Measurements from ENCODE around the gene SAMD4B.

SAMD4B gene

DNA sequence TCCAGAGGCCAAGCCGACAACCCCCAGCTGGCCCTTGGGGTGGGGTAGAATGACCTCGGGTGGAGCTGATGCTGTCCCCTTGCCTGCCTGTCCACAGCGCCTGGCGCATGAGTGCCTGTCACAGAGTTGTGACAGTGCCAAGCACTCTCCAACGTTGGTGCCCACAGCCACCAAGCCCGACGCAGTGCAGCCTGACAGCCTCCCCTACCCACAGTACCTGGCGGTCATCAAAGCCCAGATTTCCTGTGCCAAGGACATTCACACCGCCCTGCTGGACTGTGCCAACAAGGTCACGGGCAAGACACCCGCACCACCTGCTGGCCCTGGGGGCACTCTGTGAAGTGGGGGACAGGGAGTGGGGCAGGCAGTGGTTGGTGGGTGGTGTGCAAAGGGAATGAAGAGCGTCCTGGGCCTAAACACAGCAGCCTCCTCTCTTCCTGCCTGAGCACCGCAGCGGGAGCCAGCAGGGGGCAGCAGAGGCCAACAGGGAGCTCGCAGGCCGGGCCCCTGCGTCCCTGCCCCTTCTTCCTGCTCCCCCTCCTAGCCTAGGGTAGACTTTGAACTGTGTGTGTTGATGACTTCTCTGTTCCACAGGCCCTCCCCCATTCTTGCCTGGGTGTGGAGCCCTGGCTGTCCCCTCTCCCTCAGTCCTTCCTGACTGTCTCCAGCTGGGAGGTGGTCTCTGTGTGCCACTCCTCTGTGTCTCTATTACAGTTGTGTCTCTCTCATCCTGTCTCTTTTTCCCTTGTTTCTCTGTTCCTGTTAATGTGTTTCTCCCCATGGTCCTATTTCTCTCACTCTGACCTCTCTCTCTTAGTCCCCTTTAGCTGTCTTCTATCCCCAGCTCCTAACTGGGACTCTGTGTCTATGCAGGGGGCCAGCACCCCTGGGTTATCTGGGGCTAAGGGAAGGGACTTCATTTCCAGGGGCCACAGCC lies 55.4 kb downstream of the SAMD4B start:
- DNase-seq: peak; percentile 94

DNA sequence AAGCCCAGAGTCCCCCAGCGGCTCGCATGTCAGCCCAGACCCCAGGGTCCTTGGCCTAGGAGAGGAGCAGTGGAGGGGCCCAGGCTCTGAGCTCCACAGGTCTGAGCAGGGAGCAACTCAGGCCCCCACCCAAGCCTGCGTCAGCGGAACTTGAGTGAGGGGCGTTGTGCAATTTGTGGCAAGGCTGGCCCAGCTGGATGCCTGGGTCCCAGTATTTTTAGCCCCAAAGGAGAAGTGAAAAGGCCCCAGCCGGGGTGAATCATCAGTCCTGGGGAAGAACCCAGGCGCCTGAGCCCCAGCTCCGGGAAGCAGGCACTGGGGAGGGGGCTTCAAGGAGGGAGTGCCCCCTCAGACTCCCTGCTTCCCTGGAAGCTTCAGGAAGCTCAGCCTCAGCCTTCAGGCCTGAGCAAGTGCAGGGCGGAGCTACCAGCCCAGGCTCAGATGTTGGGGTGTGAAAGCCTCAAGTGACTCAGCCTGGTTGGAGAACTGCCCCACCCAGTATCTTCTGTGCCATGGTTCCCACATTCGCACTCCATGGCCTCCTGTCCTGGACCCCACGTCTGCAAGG lies 56.2 kb downstream of the SAMD4B start:
- peak; percentile 73 to 91 for DNase-seq

DNA sequence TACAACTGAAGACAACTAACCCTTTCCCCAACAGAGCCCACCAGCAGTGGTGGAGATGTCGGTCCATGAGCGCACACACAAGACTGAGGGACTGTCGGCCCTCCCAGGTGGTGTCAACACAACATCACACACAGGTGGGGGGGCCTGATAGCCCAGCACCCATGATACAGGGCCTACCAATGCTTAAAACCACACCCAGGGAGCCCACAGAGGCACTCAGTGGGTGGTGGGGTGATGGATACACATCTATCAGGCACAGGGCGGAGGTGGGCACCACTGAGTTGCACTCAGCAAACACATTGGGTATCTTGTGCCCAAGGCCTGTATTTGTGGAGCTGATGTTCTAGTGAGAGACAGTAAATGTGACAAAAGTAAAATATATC lies 57.4 kb downstream of the SAMD4B start:
- no peak for DNase-seq

DNA sequence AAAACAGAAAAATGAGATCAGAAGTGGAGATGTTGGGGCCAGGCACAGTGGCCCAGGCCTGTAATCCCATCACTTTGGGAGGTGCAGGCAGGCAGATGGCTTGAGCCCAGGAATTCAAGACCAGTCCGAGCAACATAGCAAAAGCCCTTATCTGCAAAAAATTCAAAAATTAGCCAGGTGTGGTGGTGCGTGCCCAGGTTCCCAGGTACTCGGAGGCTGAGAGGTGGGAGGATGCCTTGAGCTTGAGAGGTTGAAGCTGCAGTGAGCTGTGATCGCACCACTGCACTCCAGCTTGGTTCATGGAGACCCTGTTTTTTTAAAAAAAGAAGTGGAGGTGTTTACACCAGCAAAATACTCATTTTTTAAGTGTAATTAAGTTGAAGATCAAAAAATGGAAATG lies 57.8 kb downstream of the SAMD4B start:
- no peak for DNase-seq

DNA sequence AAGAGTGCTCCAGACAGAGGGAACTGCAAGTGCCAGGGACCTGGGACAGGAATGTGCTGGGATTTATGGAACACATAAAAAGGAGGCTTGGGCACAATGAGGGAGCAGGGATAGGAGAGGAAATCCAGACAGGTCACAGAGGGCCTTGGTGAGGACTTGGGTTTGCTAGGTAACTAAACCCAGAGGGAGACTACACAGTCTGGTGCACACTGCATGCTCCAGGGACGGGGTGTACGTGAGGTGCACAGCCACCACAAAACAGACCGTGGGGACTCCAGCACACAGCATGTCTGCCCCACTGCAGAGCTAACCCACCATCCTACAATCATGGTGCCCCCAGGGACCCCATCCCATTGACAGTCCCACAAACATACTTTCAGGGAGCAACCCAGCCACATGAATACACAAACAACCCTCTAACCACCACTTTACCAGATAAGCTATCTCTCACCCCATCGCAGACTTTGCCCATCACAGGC lies 58.9 kb downstream of the SAMD4B start:
- no peak for DNase-seq

DNA sequence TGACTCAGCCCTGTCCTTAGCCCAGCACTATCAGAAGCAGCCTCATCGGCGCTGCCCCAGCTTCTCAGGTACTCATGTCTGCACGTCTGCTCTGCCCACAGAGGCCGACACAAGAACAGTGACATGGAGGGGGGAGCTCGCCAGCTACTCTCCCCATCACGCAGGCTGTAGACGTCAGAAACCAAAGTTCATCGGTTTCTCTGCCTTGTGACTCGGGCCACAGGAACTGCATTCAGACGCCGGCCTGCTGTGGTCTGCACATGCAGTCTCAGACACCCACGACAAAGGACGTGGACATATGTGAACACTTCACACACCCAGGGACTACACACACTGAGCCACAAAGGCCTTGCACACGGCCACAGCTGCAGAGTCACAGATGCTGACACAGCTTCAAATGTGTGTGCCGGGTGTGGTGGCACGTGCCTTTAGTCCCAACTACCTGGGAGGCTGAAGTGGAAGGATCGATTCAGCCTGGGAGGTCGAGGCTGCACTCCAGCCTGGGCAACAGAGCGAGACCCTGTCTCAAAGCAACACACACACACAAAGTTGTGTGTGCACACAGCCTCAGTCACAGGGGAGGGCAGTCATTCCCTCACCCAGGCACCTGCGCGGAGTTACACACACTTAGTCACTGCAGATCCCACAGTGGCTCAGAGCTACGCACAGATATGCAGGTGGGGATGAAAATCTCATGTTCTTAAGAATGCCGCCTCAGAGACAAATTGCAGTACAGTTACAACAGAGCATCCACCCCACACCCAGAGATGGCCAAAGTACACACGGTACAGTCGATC lies 59.5 kb downstream of the SAMD4B start:
- DNase-seq: peak; percentile 94

DNA sequence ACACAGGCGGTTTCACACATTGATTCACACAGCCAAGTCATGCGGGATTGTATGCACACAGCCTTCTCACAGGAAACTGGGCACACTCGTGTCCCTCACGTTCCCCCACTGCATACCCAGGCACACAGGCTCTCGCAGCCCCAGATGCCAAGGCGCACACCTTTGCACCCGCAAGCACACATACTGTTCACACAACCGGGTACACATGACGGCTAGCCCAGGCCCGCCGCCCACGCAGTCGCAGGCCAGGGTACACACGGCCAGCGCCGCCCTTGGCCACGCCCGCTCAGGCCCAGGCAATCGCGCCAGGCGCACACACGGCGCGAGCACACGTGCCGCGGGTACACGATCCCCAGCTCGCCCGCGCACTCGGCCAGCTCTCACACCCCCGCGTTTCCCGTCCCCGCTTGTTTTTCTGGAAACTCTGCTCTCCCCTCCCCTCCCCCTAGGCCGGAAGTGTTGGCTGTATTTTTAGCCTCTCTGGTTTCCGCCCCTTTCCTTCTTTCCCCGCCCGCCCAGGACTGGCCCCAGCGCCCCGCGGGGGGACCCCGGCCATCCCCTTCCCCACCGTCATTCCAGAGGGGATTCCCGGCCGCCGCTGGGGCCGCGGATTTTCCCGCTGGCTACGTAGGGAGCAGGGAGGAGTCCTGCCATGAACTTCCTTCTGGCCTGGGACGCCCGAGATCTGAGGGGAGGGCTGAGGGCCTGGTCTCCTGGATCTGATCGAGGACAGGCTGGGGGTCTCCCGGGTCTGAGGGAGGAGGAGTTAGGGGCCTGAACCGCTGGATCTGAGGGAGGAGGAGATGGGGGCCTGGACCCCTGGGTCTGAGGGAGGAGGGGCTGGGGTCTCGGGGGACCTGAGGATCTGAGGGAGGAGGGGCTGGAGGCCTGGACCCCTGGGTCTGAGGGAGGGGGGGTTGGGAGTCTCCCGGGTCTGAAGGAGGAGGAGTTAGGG lies 60.4 kb downstream of the SAMD4B start:
- DNase-seq: peak; percentile 94 to 95

DNA sequence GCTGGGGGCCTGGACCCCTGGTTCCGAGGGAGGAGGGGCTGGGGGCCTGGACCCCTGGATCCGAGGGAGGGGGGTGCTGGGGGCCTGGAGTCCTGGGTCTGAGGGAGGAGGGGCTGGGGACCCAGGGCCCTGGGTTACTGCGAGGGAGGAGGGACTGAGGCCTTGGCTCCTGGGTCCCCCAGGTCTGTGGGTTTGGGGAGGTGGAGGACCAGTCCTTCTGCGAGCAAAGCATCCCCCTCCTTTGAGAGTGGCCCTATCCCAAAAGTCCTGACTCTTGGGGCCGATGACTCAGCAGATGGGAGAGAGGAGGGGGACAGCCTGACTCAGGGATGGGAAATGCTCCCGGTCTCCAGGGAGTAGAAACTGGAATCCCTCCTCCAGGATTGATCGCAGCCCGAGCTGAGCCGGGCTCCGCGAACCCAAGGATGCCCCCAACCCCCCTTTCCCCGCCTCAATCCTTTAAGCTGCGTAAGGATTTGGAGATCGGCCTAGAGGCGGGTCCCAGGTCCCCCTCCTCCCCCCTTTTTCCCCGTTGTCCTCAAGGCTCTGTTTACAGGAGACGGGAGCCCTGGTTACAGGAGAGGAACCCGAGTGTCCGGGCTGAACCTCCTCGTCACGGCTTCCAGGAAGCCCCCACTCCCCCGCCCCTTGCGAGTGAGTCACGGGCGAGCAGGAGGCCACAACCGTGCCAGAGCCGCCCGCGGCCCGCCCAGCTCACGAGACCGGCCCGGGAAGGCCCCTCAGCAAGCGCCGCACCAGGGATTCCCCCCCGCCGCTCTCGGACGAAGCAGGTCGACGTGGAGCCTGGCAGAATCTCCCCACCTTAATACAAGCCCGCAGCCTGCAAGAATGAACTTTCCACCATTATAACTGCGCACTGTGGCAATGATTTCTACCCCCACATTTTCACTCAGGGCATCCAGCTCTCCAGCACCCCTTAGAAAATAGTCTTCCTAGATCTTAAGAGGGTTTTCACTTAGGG lies 61.4 kb downstream of the SAMD4B start:
- DNase-seq: peak; percentile 99

DNA sequence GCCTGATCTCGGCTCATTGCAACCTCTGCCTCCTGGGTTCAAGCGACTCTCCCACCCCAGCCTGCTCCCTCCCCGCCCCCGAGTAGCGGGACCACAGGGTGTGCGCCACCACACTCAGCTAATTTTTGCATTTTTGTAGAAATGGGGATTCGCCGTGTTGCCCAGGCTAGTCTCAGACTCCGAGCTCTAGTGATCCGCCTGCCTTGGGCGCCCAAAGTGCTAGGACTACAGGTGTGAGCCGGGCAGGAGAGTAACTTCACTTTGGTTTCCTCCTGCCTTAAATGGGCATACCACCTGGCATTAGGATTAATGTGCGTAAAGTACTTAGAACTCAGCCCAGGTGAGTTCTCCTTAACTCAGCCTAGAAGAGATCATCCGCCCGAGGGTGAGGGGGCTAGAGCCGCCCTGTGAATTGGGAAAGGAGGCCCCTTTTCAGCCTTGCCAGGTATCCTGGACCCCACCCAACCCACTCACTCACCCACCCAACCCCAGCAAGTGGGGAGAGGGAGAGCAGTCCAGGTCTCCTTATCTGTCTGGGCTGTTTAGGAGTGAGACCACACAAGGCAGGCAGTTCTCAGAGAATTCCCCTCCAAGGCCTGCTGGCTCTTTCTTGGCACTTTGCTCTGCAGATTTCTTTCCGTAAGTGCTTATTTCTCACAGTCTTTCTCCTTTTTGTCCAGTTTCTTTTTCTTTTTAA lies 63.2 kb downstream of the SAMD4B start:
- peak; percentile 60 to 63 for DNase-seq

DNA sequence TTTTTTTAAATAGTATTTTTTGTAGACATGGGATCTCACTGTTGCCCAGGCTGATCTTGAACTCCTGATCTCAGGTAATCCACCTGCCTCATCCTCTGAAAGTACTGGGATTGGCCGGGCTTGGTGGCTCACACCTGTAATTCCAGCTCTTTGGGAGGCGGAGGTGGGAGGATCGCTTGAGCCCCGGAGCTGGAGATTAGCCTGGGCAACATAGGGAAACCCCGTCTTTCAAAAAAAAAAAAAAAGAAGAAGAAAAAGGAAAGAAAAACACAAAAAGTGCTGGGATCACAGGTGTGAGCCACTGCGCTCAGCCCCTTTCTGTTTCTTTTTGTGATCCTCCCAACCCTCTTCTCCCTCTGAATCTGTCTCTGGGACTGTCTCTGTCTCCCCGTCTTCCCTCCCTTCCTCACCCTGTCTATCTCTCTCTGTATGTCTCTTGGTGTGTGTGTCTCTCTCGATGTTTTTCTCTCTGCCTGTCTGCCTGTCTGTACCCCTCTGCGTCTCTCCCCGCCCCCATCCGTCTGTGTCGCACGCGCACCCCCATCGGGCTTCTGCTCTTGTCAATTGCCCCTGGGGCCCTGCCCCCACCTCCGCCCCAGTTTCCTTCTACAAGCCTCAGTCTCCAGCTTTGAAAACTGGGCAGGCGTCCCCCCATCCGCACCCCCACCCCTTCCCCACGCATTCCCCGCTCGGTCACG lies 63.9 kb downstream of the SAMD4B start:
- peak; percentile 95 to 96 for DNase-seq

DNA sequence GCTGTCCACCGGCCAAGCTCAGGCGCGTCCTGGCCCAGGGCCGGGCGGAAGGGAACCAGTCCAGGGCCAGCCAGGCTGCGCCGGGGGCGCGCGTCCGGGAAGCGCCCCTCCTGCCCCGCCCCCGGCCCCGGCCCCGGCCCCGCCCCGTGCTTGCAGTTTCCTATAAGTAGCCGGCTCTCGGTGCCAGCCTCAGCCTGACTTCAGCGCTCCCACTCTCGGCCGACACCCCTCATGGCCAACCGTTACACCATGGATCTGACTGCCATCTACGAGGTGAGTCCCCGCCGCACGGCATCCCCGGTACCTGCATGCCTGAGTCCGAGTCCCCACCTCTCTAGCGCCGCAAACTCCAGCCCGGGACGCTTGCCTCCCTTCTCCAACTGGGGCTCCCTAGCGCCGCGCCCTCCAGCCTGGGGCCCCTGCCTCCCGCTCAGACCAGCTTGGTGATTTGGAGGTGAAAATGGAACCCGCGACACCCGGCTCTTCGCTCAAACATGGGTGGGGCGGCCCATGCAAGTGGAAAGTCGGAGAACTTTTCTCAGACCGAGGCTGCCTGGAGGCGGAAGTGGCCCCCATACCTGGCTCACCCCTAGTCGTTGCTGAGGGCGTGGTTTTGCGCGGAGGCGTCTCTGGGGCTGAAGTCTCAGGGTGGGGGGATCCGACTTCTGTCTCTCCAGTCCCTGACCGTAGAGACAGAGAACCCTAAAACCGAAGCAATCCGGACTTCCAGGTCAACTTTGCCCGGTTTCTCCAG lies 64.6 kb downstream of the SAMD4B start, which contains the start of gene ZFP36:
TSS of gene ZFP36 (plus strand) at position 192 of the 754 bp plus-strand sequence. CDS start at position 250, 58 bp downstream.
- DNase-seq: peak; percentile 94 to 95

DNA sequence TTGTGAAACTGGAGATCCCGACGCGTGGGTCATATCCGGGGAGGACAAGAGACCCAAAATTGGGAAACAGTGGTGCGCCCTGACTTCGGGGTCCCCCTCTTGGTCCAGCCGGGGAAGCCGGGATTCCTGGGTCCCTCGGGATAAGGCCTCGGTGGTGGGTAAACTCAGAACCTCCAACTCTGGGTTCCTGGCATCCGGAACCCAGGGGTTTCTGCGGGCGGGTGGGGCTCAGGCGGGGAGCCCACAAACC lies 65.1 kb downstream of the SAMD4B start:
- no peak for DNase-seq

DNA sequence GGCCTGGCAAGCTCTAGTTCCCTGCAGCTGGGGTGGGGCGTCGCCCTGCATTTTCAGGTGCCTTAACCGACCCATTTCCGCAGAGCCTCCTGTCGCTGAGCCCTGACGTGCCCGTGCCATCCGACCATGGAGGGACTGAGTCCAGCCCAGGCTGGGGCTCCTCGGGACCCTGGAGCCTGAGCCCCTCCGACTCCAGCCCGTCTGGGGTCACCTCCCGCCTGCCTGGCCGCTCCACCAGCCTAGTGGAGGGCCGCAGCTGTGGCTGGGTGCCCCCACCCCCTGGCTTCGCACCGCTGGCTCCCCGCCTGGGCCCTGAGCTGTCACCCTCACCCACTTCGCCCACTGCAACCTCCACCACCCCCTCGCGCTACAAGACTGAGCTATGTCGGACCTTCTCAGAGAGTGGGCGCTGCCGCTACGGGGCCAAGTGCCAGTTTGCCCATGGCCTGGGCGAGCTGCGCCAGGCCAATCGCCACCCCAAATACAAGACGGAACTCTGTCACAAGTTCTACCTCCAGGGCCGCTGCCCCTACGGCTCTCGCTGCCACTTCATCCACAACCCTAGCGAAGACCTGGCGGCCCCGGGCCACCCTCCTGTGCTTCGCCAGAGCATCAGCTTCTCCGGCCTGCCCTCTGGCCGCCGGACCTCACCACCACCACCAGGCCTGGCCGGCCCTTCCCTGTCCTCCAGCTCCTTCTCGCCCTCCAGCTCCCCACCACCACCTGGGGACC lies 65.6 kb downstream of the SAMD4B start:
- peak; percentile 79 to 82 for DNase-seq

DNA sequence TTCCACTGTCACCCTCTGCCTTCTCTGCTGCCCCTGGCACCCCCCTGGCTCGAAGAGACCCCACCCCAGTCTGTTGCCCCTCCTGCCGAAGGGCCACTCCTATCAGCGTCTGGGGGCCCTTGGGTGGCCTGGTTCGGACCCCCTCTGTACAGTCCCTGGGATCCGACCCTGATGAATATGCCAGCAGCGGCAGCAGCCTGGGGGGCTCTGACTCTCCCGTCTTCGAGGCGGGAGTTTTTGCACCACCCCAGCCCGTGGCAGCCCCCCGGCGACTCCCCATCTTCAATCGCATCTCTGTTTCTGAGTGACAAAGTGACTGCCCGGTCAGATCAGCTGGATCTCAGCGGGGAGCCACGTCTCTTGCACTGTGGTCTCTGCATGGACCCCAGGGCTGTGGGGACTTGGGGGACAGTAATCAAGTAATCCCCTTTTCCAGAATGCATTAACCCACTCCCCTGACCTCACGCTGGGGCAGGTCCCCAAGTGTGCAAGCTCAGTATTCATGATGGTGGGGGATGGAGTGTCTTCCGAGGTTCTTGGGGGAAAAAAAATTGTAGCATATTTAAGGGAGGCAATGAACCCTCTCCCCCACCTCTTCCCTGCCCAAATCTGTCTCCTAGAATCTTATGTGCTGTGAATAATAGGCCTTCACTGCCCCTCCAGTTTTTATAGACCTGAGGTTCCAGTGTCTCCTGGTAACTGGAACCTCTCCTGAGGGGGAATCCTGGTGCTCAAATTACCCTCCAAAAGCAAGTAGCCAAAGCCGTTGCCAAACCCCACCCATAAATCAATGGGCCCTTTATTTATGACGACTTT lies 66.4 kb downstream of the SAMD4B start:
- peak; percentile 71 to 77 for DNase-seq

DNA sequence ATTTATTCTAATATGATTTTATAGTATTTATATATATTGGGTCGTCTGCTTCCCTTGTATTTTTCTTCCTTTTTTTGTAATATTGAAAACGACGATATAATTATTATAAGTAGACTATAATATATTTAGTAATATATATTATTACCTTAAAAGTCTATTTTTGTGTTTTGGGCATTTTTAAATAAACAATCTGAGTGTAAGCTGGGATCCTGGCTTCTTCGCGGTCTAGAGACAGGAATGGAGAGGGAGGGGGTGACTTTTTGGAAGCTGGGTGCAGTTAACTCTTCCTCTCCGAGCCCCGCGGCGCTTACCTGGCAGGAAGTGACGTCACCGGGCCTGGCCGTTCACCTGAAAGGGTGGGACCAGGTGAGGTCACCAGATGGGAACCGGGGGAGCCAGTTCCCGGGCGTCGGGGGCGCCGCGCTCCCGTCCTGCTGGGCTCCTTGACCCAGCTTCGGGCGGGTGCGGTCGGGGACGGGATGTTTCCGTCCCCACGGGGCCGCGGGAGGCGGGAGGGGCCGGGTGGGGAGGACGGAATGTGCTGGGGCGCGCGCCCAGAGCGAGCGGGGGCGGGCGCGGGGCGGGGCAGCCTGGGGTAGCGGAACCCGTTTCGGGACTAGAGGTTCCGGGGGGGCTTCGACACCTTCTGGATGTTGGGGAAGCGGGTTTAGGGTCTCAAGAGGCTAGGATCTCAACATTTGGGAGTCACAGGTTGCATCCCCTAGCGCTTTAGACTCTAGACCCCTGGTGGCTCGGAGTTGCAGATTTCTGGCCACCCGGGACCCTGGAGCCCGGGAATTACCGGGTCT lies 67.2 kb downstream of the SAMD4B start:
- DNase-seq: peak; percentile 95 to 97
